NCI-H1417 treated with DMSO at 0.1 percent for 48 hours (cell line): ENCODE results near the gene QSOX2.

Experiments used
- DNase-seq: peaks from one replicate; lab custom pipeline; 2025; lab: John Stamatoyannopoulos, UW

QSOX2 gene

DNA sequence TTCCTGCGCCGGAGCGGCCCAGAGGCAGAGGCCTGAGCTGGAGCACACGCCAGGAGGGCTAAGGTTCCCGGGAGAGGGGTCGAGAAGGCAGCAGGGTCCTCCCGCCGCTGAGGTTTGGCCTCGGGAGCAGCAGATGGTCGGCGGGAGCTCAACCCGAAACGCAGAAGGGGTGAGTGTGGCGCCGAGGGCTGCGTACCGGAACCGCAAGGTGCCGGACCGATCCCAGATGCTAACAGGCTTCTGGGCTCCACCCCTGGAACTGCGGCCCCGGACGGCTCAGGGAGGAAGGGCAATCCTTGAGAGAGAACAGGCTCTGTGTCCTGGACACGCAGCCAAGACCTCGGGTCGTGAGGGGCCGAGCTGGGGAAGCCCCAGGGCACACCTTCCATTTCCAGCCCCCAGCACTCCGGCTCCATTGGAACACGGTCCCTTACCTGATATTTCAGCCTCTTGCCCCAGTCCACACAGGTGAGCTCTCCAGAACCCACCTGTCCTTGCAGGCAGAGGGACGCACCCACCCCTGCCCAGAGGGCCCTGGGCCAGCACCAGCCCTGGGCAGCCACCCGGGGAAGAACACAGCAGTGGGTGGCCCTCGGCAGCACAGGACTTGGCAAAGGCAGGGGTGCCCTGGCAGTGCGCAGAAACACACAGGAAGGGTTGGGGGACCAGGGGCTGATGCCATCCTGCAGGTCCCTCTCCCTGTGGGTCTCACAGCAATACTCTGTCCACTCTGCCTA is 42.0 kb downstream of the QSOX2 start:
- no peak for DNase-seq

GRCh38 chr9:136202454-136203407 is 42.9 kb downstream of the QSOX2 start:
- DNase-seq = no peak

DNA sequence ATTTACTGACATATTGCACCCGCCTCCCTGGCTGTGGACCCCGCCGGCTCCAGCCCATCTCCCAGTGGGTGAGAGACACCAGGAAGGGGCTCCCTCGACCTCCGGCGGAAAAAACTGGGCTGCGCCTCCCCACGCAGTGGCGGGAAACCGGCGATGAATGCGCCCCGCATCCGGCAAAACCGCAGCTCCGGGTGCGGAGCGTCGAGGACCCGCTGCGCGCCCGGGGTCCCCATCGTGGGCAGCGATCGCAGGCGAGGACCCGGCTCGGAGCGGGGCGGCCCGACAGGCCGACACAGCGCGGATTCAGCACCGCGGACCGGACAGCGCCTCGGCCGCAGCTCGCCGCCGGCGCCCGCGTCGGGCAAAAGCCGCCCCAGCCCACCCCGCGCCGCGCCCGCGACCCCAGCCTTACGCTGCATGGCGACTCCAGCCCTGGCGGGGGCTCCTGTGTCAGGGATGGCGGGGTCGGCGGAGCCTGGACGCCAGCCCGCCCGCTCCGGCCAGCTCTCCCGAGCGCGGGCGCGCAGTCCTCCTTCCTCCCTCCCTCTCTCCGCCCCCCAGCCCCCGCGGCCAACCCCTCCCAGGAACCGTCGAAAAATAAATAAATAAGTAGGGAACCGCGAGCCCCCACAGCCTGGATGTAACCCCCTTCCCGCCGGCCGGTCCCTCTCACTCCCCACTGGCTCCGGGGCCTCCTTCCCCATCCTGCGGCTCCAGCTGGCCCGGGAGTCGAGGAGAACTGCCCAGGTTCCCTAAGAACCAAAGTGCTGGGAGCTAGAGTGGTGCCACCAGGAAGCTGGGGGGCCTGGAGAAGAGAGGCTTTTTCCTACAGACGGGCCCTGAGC is 43.8 kb downstream of the QSOX2 start:
- DNase-seq = no peak

DNA sequence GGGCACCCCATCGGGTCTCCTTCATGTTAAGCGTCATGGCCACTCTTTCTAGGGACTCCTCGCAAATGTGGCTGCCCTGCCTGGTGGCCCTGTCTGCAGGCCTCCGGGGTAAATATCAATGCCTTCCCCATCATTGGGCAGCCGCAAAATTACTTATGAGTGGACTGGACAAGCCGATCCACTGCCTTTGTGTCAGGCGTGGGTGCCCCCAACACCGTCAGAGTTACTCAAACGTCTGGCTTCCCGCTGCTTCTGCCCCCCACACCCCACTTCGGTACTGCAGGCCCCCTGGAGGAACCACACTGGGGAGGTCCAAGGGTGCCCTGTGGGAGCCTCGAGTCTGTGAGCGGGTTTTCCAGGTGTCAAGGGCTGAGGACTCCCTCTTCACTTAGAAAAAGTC is 44.4 kb downstream of the QSOX2 start:
- no peak for DNase-seq

- DNase-seq = no peak
Observed at GRCh38 chr9:136200424-136200823, 45.2 kb downstream of the QSOX2 start.

DNA sequence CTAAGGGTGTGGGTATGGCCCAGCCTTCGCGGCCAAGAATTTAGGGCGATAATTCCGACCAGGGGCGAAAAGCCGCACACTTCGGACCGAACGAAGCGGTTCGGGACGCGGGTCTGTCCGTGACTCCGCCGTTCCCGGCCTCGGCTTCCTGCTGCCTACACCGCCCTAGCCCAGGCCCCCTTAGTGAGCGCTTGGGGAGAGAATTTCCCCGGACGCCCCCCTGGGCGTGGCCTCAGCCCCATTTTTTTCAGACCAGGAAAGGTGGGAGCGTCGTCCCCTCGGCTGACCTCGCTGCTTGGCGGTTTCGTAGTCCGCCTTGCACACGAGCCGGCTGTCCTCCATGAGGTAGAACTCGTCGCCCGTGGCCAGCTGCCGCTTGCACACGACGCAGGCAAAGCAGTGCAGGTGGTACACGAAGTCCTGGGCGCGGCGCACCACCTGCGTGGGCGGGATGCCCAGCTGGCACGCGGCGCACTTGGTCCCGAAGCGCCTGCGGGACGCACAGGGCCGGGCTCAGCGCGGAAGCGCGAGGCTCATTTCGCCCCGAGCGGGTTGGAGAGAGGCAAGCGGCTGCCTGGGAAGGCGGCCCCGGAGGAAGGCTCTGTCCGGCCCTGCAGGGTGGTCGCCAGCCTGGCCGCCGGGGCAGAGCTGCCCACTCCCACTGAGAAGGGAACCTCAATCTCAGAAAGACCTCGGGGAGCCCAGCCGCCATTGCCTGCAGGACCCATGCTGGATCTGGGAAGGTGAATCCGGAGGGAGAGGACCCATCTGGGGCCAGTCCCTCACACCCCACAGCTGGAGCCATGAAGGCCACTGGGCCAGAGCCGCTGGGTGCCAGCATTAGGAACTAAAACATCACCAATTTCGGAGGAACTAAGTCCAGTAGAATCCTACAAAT is 46.0 kb downstream of the QSOX2 start:
- no peak for DNase-seq

DNA sequence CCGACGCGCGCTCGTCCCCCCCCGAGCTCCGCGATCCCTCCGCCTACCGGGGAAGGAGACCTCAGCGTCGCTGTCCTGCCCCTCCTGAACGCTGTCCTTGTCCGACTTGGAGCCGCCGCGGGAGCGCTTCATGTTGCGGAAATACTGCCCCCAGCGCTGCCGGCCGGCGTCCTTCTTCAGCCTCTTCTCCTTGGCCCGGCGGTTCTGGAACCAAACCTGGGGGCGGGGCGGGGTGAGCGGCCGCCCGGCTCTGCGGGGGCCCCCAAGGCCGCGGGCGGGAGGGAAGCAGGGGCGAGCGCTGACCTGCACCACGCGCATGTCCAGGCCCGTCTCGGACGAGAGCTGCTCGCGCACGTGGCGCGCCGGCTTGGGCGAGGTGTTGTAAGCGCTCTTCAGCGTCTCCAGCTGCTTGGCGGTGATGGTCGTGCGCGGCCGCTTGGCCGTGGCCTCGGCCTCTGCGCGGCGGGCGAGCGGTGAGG is 47.0 kb downstream of the QSOX2 start:
- DNase-seq = no peak

- DNase-seq = no peak
Observed at GRCh38 chr9:136197930-136198604, 47.5 kb downstream of the QSOX2 start.

DNA sequence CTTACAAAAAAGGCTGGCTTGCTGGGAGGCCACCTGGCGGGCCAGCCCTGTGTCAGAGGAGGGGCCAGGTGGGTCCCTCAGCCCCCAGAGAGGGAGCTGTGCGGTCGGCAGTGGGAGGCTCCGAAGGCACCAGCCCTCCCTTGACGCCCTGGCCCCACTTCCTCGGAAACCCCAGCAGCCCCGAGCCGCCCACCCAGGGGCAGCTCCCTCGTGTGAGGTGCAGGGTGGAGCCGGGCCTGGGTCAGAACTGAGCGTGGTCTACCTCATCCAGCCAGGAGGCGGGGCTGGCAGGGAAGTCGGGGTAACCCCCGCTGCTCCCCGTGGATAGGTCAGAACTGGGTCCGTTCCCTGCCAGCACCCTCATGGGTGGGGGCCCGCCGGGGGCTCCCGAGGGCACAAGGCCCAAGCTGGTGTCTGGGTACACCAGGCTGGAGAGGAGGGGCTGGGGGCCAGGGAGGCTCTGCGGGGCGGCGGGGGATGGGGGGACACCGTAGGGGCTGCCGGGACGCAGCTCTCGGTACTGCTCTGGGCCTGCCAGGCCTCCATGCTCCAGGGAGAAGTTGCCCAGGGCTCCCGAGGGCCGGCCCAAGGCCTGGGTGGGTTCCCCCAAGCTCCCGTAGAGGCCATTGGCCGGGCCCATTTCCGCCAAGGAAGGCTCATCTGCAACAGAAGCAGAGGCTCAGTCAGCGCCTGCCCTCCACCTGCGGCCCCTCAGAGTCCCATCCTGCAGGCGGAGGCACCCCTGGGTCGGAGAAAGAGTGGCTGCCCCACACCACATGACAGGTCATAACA is 48.3 kb downstream of the QSOX2 start:
- no peak for DNase-seq

- DNase-seq = peak; percentile 78
Observed at GRCh38 chr9:136196404-136197083, 49.1 kb downstream of the QSOX2 start.

DNA sequence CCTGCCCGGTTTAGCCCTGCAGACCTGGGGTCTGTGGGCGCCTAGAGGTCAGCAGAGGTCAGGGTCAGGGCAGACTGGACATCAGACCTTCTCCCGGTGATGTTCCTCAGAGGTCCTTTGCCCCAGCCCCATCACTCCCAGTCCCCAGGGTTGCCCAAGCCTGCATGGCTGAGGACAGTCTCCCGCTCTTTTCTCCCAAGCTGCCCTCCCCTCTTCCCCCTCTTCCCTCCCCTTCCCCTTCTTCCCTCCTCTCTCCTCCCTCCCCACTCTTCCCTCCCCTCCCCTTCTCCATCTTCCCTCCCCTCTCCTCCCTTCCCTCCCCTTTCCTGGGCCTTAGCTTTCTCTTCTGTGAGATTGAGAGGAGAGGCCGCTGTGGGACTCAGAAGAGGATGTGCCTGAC is 51.1 kb downstream of the QSOX2 start:
- no peak for DNase-seq

DNA sequence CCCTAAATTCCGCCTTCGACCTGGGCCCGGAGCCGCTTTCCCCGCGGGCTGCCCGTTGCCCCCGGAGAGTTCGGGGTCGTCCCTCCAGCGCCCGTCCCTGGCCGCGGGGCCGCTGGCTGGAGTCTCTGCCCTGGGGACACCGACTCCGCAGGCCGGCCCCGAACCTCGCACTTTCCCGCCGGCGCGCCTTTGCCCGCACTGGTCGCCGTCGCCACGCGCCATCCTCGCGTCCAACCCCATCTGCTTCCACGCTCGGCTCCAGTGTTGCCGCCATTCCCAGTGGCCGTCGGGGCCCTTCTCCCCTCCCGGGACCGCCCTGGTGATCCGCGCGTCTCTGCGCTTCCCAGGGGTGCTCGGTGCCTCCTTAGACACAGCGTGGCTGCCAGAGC is 51.7 kb downstream of the QSOX2 start:
- DNase-seq = no peak

GRCh38 chr9:136193127-136193890 is 52.3 kb downstream of the QSOX2 start:
- DNase-seq = no peak

DNA sequence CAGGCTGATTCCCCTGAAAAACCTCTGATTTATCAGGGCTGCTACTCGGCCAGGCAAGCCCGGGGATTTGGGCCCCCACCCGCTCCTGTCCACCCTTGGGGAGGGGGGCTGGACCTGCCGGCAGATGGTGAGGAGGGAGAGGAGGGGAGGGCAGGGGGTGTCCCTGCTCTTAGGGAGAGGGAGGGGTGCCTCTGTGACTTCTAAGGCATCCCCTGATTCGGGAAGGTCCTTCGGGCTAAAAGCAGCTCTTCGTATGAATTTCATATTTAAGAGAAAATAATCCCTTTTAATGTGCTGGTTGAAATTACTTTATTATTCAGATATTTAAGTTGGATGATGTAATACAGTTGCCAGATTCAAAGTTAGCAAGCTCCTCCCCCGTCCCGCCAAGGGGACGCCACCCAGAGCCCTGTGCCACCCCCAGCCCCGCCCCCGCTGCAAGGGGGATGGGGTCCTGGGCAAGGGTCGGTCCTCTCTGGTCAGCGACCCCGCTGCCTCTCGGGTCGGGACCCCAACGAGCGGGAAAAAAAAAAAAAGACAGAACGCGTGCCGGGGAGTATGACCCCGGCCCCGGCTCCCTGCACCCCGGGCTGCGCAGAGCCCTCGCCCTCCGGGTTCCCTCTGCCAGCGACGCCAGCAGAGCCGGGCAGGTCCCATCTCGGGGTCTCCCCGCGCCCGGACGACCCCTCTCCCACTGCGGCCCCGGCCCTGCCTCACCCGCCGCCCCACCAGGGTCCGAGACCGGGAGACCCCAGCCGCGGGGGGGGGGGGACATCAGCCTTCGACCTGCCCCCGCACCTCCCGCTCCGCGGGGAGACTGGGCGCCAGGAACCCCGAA is 53.1 kb downstream of the QSOX2 start:
- DNase-seq = no peak

DNA sequence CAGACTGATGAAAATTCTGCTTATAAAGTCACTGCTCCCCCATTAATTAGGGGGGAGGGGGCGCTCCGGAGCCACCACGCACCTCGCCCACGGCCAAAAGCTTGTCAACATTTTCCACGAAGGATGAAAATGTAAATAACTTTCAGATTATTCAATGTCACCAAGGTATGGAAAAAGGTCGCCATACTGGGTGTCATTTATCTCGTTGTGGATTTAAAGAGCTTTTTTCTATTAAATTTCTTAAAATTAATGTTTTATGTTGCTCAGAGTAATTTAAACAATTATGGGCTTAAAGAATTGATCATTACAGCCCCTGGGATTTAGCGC is 53.7 kb downstream of the QSOX2 start:
- no peak for DNase-seq

GRCh38 chr9:136191099-136191959 is 54.3 kb downstream of the QSOX2 start:
- no peak for DNase-seq

DNA sequence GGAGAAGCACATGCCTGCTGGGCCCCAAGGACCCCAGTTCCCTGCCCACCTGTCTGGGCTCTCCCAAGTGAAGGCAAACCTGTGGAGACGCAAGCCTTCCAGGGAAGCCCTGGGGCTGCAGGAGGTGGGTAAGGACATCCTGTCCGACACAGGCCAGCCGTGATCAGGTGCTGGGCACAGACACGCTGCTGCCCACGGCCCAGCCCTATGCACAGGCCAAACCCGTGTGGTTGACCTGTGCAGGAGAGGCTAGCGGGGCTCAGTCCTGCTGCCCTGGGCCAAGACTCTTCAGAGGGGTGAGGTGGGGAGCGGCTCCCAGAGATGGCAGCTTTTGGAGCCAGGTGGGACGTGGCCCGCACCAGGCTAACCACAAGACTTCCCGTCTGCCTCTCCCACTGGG is 55.0 kb downstream of the QSOX2 start:
- no peak for DNase-seq
